Right ventricle myocardium inferior (tissue), 1 donor: Measurements from ENCODE around the gene MIDN. TPM values are rescaled to one million over a fixed set of nuclear protein-coding genes. Genes with fewer than 3 reads are reported as not detected.
A peak's percentile ranks its signal among the peaks of the same experiment; 100 is the strongest.

Experiments used
- ATAC-seq: fragments of 200-7000 bp; cut with Tn5 transposase; one replicate; pipeline ENCODE4 v1.9.1; 2020; ENCODE audit warnings: mild to moderate bottlenecking, moderate library complexity
- DNase-seq: peaks from one replicate; pipeline ENCODE4 v3.0.0; 2021; ENCODE audit errors: missing footprints
- intact Hi-C: fragments of 100-400 bp; cut with DNase I; formaldehyde crosslinking; loops from one replicate; pipeline ENCODE4 v1.11.0; 2022
- total RNA-seq: library from RNA; stranded (reverse); fragmentation: NEBNext Ultra II Directional; extraction: Animal tissue kit (Norgen Biotek cat#: 25700); gene quantifications from one replicate; pipeline ENCODE4 v1.2.1, GENCODE V29; 2021
- donor health status: DM: no; HTN: yes; CAD: no; lungs with severe emphysema.

The MIDN gene
- total RNA-seq, 1 donor from 2014 or later = 62.8 TPM

DNA sequence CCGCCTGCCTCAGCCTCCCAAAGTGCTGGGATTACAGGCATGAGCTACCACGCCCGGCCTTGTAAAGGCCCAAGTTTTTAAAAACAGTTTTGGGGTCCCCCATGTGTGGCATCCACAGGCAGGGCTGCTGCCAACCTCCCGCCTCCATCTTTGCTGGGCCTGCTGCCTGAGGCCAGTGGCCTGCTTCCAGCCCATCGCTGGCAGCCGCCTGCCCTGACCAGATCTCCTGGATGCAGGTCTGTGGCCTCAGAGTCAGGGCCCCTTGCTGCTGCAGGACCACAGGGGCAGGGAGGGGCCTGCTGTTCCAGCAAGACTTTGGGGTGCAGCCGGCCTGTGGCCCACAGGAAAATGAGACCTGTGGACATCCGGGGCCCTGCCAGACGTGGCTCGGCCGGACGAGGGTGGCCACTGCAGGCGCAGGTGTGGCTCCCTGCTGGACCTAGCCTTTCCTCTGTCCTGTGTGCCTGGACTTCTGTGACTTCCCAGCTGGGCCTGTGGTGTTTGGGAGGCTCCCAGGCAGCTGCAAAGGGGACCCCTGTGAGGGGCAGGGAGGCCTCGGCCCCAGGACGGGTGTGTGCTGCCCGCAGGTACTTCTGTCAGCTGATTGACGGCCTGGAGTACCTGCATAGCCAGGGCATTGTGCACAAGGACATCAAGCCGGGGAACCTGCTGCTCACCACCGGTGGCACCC, 28.5 kb upstream of the MIDN start:
- intact Hi-C loops = no loop called here
- ATAC-seq (no peak), DNase-seq (no peak)

DNA sequence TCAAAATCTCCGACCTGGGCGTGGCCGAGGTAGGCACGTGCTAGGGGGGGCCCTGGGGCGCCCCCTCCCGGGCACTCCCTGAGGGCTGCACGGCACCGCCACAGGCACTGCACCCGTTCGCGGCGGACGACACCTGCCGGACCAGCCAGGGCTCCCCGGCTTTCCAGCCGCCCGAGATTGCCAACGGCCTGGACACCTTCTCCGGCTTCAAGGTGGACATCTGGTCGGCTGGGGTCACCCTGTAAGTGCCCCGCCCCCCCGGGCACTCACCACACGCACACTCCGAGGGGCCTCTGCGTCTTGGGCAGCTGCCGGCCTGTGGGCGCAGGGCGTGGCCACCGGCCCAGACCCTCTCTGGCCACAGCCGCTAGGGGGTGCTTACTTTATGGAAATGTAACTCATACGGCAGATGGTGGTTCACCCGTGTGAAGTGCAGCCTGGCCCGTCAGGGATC, 27.9 kb upstream of the MIDN start:
- no peak for DNase-seq
- intact Hi-C loops = no loop called here

DNA sequence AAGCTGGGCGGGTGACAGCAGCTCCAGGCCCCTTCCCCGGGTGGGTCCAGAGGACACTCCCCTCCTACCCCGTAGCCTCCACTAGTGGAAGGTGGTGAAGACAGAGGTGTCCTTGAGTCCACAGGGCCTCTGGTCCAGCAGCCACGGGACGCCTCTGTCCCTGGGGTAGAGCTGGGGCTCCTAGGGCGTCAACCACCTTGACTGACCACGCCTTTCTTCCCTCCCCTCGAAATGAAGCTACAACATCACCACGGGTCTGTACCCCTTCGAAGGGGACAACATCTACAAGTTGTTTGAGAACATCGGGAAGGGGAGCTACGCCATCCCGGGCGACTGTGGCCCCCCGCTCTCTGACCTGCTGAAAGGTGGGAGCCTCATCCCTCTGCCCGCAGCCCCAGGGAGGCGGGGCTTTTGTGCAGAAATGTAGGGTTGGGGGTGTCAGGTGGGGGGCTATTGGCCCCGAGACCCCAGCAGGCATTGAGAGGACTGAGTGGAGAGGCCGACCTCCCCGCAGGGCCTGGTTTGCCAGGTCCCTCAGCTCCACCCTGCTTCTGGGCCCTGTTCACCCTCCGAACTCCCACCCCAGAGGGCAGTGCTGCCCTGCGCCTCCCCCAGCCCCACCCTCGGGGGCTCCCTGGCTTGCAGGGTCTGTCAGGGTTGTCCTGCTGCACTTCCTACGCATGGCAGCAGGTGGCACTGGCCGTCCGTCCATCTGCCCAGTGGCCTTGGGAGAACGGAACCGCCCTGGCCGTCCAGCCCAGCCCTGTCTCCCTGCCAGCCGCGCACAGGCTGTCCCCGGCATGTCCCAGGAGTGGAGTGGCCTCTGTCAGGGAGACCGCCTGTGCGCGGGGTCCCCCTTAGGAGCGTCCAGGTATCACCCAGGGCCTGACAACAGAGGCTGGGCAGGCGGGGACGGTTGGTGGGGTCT, 27.1 kb upstream of the MIDN start:
- intact Hi-C loops = loop anchor here (1.0 kb wide), 1 partner anchor 19 kb away; no protein-coding TSS in a partner anchor
- ATAC-seq (peak; percentile 73), DNase-seq (peak; percentile 84)

More for the DNA sequence above, 27.9 kb upstream of the MIDN start:
- ATAC-seq = no peak

GRCh38 chr19:1221904-1222255, 26.5 kb upstream of the MIDN start:
- intact Hi-C loops = loop anchor here (1.0 kb wide), 1 partner anchor 18 kb away; no protein-coding TSS in a partner anchor
- ATAC-seq (no peak), DNase-seq (no peak)

DNA sequence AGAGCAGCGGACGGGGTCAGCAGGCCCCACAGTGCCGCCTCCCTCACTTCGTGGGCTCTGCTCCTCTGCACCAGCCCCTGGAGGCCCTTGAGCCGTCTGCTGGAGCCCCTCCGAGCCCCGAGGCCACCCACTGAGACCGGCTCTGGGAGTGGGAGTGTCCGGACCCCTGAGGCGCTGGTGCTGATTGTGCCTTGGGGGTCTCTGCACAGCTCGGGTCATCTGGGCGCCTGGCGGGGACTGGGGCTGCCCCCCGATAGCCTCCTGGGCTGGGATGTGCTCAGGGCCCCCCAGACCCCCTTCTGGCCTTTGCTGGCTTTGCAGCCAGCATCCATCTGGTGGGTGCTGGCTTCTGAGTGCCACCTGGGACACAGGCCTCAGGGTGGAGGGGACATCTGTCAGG, 26.0 kb upstream of the MIDN start:
- no peak for DNase-seq
- ATAC-seq = no peak
- intact Hi-C loops = no loop called here

GRCh38 chr19:1223018-1223855, 25.1 kb upstream of the MIDN start:
- intact Hi-C loops = no loop called here
- ATAC-seq (no peak), DNase-seq (no peak)

- DNase-seq (no peak), ATAC-seq (no peak)
- intact Hi-C loops = no loop called here
Observed at GRCh38 chr19:1224047-1224825, 24.1 kb upstream of the MIDN start.

- ATAC-seq (no peak), DNase-seq (no peak)
- intact Hi-C loops = no loop called here
Observed at GRCh38 chr19:1224847-1225246, 23.5 kb upstream of the MIDN start.

GRCh38 chr19:1225440-1226226, 22.8 kb upstream of the MIDN start:
- DNase-seq (no peak), ATAC-seq (no peak)
- intact Hi-C loops = no loop called here

DNA sequence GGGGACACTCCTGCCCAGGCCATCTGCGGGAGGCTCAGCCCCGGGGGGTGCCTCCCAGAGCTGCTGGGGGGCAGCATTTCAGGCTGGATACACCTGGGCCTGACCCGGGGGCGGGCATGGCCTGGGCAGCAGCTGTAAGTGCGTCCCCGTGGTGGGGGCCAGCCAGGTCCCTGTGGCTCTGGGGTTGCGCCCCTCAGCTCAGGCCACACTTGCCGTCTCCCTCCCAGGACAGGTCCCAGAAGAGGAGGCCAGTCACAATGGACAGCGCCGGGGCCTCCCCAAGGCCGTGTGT, 22.2 kb upstream of the MIDN start:
- intact Hi-C loops = no loop called here
- ATAC-seq (no peak), DNase-seq (no peak)

- intact Hi-C loops = no loop called here
- DNase-seq (no peak), ATAC-seq (no peak)
Observed at GRCh38 chr19:1226522-1227303, 21.7 kb upstream of the MIDN start.

GRCh38 chr19:1227304-1228054, 20.9 kb upstream of the MIDN start:
- ATAC-seq (no peak), DNase-seq (no peak)
- intact Hi-C loops = no loop called here

DNA sequence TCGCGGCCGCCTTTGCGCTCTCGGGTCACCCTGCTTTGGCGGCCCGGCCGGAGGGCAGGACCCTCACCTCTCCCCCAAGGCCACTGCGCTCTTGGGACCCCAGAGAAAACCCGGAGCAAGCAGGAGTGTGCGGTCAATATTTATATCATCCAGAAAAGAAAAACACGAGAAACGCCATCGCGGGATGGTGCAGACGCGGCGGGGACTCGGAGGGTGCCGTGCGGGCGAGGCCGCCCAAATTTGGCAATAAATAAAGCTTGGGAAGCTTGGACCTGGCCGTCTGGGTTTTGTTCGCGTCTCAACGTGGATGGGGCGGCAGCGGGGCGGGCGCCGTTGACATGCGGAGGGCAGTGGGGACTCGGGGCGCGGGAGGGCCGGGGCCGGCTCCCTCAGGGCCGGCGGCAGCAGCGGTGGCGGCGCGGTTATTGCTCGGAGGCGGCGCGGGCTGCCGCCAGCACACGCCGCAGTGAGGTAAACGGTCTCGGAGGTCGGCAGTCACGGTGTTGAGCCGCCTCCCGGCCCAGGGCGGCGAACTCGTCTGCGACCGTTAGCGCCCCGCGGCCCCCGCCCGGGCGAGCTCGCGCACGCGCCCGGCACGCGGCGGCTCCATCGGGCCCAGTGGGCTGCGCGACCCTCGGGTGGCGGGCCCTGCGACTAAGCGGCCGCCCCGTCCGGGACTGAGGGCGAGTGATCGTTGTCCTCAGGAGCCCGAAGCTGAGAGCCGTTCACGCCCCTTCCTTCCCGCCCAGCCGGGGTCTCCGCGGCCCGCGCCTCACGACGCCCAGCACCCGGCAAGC, 20.0 kb upstream of the MIDN start:
- no peak for ATAC-seq

GRCh38 chr19:1229056-1229923, 19.1 kb upstream of the MIDN start:
- intact Hi-C loops = no loop called here

More for the DNA sequence above, 20.0 kb upstream of the MIDN start:
- DNase-seq = no peak
- intact Hi-C loops = no loop called here

More at GRCh38 chr19:1229056-1229923, 19.1 kb upstream of the MIDN start:
- no peak for ATAC-seq
- DNase-seq = no peak
